ENCODE measurements around the gene NR2F2.
A peak's percentile ranks its signal among the peaks of the same experiment; 100 is the strongest.

Gene NR2F2

DNA sequence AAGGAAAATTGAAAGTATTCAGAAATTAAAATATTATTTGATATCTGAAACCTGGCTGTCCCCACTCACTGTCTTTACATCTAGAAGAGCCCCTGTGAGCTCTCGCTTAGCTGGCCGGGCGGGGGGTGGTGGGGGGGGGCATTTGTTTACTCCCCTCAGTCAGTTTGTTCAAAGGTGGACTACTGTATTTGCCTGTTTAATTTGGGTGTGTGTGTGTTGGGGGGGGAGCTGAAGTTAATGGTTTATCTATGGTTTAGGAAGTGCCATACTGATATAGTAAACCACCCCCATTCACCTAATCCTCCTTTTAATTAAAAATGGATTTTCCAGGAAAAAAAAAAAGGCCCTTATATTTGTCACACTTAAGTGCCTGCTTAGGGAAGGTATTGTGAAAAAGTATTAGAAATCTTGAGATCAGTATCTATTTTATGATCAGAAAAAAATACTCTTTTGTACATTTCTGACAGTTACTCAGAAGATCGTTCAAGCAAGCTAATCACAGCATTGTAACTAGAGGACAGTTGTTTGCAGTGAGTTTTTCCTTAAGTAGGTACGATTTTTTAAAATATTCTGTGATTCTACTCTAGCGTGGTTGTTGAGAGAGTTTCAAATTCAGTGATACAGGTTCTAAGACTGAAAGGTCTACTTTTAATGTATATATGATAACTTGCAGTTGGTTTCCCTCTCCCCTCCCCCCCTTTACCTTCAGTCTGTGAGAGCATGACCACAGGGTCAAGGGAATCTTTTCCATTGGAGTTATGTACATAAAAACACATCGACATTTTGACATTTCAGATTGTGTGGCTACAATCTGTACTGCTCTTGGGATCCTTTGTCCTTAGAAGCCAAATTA lies 8.5 kb downstream of the NR2F2 start:
- Histone ChIP-seq H3K4me3 (ENCODE audit: low read depth, low read length) (no peak overlapping the region), H3K27me3 (ENCODE audit: insufficient read depth, low read depth, severe bottlenecking) (peaks cover 37% of the 10 kb centered on the region)

DNA sequence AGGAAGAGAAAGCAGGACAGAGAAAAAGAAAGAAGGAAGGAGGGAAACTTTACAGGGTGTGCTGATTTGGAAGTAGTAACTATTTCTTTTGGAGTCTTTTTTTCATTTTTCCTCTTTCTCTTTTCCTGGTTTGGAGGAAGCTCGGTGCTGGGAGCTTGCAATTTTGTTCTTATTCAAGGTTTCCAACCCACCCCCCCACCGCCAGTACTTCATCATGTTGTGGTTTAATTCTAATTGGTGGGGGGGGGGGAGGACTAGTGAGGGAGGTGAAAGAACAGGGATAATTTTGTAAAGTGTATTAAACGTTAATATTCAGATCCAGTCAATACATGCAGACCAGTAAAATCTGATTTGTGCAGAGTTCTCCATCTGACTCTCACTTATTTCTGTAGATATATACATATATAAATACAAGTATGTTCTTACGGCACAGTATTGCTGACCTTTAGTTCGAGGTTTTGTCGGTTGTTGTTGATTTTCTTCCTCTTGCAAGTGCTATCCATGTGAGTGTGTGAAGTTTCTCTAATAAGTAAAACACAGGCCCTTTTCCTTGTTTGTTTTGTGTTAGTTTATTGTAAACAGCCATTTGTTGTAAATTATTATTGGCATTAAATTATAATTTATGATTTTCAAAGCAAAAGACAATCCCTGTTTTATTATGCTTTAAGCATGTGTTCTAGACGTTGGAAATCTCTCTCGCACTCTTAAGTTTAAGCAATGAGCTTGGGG lies 9.3 kb downstream of the NR2F2 start:
- Histone ChIP-seq H3K27ac (no peak overlapping the region), H3K4me3 (ENCODE audit: low read depth, low read length) (no peak overlapping the region; the same call in 1 of the 2 replicates), H3K36me3 (no peaks in the 10 kb centered on the region), H3K27me3 (ENCODE audit: insufficient read depth, low read depth, severe bottlenecking) (peaks cover 33% of the 10 kb centered on the region), H3K9me3 (ENCODE audit: severe bottlenecking) (no peaks in the 10 kb centered on the region)
- no peak for DNase-seq
- TF ChIP-seq, protein P1, sequence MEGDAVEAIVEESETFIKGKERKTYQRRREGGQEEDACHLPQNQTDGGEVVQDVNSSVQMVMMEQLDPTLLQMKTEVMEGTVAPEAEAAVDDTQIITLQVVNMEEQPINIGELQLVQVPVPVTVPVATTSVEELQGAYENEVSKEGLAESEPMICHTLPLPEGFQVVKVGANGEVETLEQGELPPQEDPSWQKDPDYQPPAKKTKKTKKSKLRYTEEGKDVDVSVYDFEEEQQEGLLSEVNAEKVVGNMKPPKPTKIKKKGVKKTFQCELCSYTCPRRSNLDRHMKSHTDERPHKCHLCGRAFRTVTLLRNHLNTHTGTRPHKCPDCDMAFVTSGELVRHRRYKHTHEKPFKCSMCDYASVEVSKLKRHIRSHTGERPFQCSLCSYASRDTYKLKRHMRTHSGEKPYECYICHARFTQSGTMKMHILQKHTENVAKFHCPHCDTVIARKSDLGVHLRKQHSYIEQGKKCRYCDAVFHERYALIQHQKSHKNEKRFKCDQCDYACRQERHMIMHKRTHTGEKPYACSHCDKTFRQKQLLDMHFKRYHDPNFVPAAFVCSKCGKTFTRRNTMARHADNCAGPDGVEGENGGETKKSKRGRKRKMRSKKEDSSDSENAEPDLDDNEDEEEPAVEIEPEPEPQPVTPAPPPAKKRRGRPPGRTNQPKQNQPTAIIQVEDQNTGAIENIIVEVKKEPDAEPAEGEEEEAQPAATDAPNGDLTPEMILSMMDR (IDR thresholded peaks at IDR 0.05; ENCODE audit: low read depth, low read length) = no peak

More for the DNA sequence above, 8.5 kb downstream of the NR2F2 start:
- no peaks in the 10 kb centered on the region for H3K36me3 ChIP-seq
- TF ChIP-seq, protein P1 (IDR thresholded peaks at IDR 0.05; ENCODE audit: low read depth, low read length) = no peak
- DNase-seq = no peak
- no peaks in the 10 kb centered on the region for H3K9me3 ChIP-seq (ENCODE audit: severe bottlenecking)
- no peak overlapping the region for H3K27ac ChIP-seq

DNA sequence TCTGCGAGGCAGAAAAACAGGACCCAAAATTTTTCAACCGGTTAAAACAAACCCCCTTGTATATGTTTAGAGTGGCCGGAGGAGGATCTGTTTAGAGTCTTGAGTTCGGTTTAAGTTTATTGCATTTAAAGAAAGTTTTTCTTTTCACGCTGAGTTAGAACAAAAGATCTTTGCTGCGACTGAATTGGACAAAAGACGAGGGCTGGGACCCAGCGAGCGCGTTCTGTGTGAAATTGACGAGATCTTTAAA lies 9.8 kb downstream of the NR2F2 start:
- DNase-seq = no peak
- no peaks in the 10 kb centered on the region for H3K36me3 ChIP-seq
- no peak overlapping the region for H3K27ac ChIP-seq
- no peaks in the 10 kb centered on the region for H3K9me3 ChIP-seq (ENCODE audit: severe bottlenecking)
- H3K27me3 ChIP-seq (ENCODE audit: insufficient read depth, low read depth, severe bottlenecking) = peaks cover 33% of the 10 kb centered on the region
- peak overlapping the region; percentile 40 for H3K4me3 ChIP-seq (ENCODE audit: low read depth, low read length)
- TF ChIP-seq, protein P1 (IDR thresholded peaks at IDR 0.05; ENCODE audit: low read depth, low read length) = no peak

DNA sequence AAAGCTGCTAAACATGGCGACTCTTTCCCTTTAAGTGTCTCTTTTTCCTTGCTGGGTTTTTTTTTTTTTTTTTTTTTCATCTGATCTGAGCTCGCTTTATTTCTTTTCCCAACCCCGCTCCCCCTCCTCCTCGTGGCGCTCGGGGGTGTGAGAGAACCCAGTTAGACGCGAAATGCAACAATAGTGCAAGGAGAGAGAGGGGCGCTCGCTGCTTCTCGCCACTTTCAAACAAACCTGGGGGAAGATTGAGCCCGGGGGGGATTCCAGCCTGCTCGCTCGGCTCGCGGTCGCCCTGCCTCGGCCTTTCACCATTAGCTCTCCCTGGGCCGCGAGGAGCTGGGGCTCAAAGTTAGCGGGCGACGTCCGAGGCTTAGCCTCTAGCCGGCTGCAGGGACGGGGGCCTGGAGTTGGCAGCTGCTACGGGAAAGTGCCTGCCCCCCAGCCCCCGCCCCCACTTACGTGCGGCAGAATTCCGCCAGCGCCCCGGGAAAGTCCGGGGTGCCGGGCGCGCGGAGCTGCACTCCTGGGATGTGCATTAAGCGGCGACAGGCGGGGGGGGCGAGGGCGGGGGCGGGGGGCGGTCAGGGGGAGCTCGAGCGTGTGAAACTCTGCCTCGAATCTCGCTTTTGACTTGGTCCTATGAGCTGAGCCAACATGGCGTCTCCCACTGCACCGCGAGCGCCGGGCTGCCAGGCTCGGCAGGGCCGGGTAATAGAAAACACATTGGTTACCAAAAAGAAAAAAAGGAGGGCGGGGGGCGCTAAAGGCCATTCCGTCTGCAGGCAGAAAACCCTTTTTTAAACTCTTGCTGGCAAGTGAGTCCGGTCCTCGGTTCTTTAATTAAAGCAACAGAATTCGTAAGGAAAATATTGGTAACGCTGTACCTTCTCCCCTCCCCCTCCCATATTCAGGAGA lies 10.4 kb downstream of the NR2F2 start:
- TF ChIP-seq, protein P1 (IDR thresholded peaks at IDR 0.05; ENCODE audit: low read depth, low read length) = no peak
- peaks cover 36% of the 10 kb centered on the region for H3K27me3 ChIP-seq (ENCODE audit: insufficient read depth, low read depth, severe bottlenecking)
- DNase-seq = peak; percentile 42
- peak overlapping the region; percentile 40 for H3K4me3 ChIP-seq (ENCODE audit: low read depth, low read length)
- H3K9me3 ChIP-seq (ENCODE audit: severe bottlenecking) = no peaks in the 10 kb centered on the region
- H3K27ac ChIP-seq = peak overlapping the region; percentile 28
- no peaks in the 10 kb centered on the region for H3K36me3 ChIP-seq

DNA sequence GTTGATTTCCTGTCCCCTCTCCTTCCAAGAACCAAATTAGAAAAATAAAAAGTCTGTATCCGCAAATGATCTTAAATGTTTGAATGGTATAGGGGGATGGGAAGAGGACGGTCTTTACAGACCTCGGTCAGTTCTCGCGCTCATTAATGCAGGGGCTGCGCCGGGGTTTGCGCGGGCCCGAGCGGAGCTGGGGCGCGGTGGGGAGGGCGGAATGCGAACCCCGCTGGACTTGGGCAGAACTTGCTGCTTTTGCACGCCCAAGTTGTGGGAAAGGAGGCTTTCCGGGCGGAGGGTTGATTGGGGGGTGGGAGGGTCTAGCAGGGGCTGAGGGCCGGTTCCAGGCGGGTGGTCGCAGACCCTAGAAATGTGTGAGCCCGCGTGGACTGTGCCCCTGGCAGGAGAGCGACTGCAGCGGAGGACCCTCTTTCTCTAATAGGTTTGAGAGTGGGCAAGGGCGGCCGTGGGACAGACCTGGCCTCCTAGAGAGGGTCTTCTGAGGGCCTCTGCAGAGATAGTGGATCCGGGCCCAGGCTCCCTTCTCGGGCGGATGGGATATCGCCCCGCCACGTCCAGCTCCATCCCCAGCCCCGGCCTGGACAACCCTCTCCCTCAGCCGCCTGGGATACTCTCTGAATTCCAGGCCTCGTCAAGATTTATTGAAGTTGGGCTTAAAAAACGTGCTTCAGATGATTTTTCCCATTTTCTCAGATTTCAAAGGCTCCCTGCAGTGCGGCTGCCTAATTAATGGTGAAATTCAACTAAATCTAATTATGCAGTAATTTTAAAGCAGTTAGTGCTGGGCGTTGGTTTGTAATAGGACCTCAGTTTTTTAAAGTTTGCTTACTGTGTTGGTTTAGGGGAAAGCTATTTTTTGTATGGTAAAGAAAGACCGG lies 11.3 kb downstream of the NR2F2 start:
- H3K27ac ChIP-seq = no peak overlapping the region; the same call in 1 of the 2 replicates
- no peaks in the 10 kb centered on the region for H3K36me3 ChIP-seq
- no peak for DNase-seq
- peaks cover 45% of the 10 kb centered on the region for H3K27me3 ChIP-seq (ENCODE audit: insufficient read depth, low read depth, severe bottlenecking)
- TF ChIP-seq, protein P1 (IDR thresholded peaks at IDR 0.05; ENCODE audit: low read depth, low read length) = no peak
- no peaks in the 10 kb centered on the region for H3K9me3 ChIP-seq (ENCODE audit: severe bottlenecking)
- no peak overlapping the region for H3K4me3 ChIP-seq (ENCODE audit: low read depth, low read length)

Measured in WERI-Rb-1 (cell line).